Upper lobe of right lung (tissue), 1 donor: Measurements from ENCODE around the gene CFAP58. TPM values are rescaled to one million over a fixed set of nuclear protein-coding genes. Genes with fewer than 3 reads are reported as not detected.

Experiments used
- ATAC-seq: fragments of 200-7000 bp; cut with Tn5 transposase; one replicate; pipeline ENCODE4 v1.9.1; 2020; ENCODE audit warnings: mild to moderate bottlenecking, moderate library complexity
- DNase-seq: peaks from one replicate; pipeline ENCODE4 v3.0.0-alpha.2; 2020
- H3K27ac ChIP-seq: fragments of 200-600 bp; one replicate; pipeline ENCODE4 v1.8.0; 2022
- H3K27me3 ChIP-seq: fragments of 200-600 bp; one replicate; pipeline ENCODE4 v1.8.0; 2022; ENCODE audit warnings: mild to moderate bottlenecking
- H3K36me3 ChIP-seq: fragments of 200-600 bp; one replicate; pipeline ENCODE4 v1.8.0; 2022
- H3K4me1 ChIP-seq: fragments of 200-600 bp; one replicate; pipeline ENCODE4 v1.8.0; 2022
- H3K4me3 ChIP-seq: fragments of 200-600 bp; one replicate; pipeline ENCODE4 v1.8.0; 2022; ENCODE audit warnings: mild to moderate bottlenecking
- H3K9me3 ChIP-seq: fragments of 200-600 bp; one replicate; pipeline ENCODE4 v1.8.0; 2022
- intact Hi-C: fragments of 100-400 bp; cut with DNase I; formaldehyde crosslinking; loops from one replicate; pipeline ENCODE4 v1.11.0; 2022
- total RNA-seq: library from RNA; stranded (reverse); fragmentation: NEBNext Ultra II Directional; extraction: Animal tissue kit (Norgen Biotek cat#: 25700); gene quantifications from one replicate; pipeline ENCODE4 v1.2.1, GENCODE V29; 2021
- TF ChIP-seq, protein P1 (sequence below): fragments of 200-600 bp; IDR thresholded peaks from one replicate; pipeline ENCODE4 v1.8.0; 2022; ENCODE audit warnings: antibody characterized with exemption
- donor health status: DM: no; HTN: yes; CAD: no; lungs with severe emphysema.

The CFAP58 gene
- total RNA-seq, 1 donor from 2014 or later: 0.14 TPM

DNA sequence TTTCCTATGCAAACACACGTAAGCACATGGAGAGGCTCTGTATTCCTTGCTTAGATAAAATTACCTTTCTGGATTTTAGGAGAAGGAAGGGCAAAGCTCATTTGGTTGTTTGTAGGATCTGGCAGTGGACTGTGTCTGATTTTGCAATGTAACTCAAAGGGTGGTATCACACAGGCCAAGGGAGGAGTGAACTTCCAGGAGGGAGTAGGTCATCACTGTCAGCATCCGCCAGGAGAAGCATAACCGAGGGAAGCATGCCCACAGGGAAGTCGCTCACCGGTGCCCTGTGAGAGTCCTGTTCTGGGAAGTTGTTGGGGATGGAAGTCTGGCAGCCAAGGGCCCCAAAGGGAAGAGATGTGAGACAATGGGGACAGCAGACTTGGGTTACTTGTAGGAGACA, 74.4 kb downstream of the CFAP58 start:
- Histone ChIP-seq H3K36me3 (no peaks in the 10 kb centered on the region), H3K27ac (no peak overlapping the region), H3K4me3 (no peak overlapping the region), H3K4me1 (no peaks in the 10 kb centered on the region), H3K27me3 (no peaks in the 10 kb centered on the region), H3K9me3 (no peaks in the 10 kb centered on the region)
- DNase-seq: no peak
- TF ChIP-seq, protein P1, sequence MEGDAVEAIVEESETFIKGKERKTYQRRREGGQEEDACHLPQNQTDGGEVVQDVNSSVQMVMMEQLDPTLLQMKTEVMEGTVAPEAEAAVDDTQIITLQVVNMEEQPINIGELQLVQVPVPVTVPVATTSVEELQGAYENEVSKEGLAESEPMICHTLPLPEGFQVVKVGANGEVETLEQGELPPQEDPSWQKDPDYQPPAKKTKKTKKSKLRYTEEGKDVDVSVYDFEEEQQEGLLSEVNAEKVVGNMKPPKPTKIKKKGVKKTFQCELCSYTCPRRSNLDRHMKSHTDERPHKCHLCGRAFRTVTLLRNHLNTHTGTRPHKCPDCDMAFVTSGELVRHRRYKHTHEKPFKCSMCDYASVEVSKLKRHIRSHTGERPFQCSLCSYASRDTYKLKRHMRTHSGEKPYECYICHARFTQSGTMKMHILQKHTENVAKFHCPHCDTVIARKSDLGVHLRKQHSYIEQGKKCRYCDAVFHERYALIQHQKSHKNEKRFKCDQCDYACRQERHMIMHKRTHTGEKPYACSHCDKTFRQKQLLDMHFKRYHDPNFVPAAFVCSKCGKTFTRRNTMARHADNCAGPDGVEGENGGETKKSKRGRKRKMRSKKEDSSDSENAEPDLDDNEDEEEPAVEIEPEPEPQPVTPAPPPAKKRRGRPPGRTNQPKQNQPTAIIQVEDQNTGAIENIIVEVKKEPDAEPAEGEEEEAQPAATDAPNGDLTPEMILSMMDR: no peak
- intact Hi-C loops: no loop called here
- no peak for ATAC-seq

DNA sequence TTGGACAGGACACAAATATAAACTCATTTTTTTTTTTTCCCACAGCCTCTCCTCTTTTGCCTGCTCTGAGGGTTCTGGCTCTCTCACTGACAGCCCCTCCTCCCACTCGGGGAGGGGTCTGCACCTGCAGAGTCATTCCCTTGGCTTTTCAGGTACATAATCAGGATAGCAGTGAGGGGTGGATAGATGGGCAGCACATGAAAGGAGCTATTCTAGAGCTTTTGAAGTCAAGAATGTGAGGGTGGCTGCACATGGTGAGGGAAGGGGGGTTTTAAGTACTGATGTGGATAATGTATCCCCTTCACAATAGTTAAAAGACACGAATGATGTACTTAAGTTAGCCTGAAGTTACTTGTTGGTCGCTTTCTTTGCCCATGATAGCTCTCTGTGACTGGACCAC, 76.2 kb downstream of the CFAP58 start:
- no peak overlapping the region for H3K4me3 ChIP-seq
- no peaks in the 10 kb centered on the region for H3K36me3 ChIP-seq
- DNase-seq: no peak
- H3K27ac ChIP-seq: no peak overlapping the region
- H3K27me3 ChIP-seq: no peaks in the 10 kb centered on the region
- ATAC-seq: no peak
- TF ChIP-seq, protein P1: no peak
- intact Hi-C loops: no loop called here
- no peaks in the 10 kb centered on the region for H3K9me3 ChIP-seq
- H3K4me1 ChIP-seq: no peaks in the 10 kb centered on the region

DNA sequence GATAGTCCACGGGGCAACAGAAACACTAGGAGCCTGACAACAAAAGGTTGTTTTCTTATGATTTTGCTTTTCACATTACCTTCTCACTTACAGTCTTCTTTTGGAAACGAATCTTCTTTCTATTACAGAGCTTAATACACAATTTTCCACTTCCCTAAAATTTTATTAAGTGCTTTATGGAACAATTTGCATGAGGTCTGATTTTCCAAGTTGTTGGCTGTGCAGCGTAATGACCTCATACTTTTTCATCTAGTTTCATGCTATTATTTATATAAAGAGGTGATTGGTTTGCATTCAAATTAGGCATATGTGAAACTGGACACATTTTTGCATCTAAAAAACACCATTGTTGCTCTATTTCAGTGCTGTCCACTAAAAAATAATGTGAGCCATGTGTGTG, 76.7 kb downstream of the CFAP58 start:
- no peaks in the 10 kb centered on the region for H3K36me3 ChIP-seq
- no peak for DNase-seq
- H3K4me1 ChIP-seq: no peaks in the 10 kb centered on the region
- TF ChIP-seq, protein P1: no peak
- ATAC-seq: no peak
- H3K9me3 ChIP-seq: no peaks in the 10 kb centered on the region
- intact Hi-C loops: no loop called here
- no peak overlapping the region for H3K4me3 ChIP-seq
- H3K27ac ChIP-seq: no peak overlapping the region
- H3K27me3 ChIP-seq: no peaks in the 10 kb centered on the region

DNA sequence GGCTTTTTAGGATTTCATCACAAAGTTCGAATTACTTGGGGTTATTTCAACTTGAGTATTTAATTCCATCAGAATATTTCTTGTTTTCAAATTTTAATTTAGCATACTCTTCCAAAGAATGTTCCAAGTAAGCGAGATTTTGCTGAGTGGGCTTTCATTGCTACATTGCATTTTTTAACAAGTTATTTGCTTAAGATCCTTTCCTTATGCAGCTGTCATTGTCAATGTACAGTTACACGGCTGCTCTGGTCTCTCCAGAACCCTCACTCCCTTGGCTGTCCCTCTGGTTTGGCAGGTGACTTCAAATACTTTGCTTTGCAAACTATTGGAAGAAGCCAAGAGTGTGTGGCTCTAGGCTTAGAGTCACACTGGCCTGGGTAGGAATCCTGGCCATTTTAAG, 80.0 kb downstream of the CFAP58 start:
- TF ChIP-seq, protein P1: no peak
- intact Hi-C loops: no loop called here
- Histone ChIP-seq H3K27me3 (no peaks in the 10 kb centered on the region), H3K9me3 (no peaks in the 10 kb centered on the region), H3K36me3 (no peaks in the 10 kb centered on the region), H3K4me1 (no peaks in the 10 kb centered on the region), H3K27ac (no peak overlapping the region), H3K4me3 (no peak overlapping the region)
- DNase-seq (no peak), ATAC-seq (no peak)

DNA sequence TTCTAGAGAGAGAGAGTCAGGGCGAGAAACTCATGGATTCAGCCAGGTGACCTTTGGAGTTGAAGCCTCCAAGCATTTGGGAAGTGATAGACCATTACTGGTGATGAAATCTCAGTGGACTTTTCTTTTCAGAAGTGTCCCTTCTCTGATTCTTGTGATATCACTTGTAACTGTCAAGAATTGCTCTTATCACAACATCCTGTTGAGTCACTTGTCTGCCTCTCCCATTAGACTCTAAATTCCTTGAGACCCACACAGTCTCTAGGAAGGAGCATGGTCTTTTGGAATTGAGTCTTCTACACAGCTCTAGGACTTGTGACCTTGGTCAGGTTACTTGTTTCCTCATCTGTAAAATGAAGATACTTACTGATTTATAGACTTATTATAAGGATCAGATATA, 81.0 kb downstream of the CFAP58 start:
- TF ChIP-seq, protein P1: no peak
- DNase-seq (no peak), ATAC-seq (no peak)
- Histone ChIP-seq H3K27ac (no peak overlapping the region), H3K36me3 (no peaks in the 10 kb centered on the region), H3K9me3 (no peaks in the 10 kb centered on the region), H3K27me3 (no peaks in the 10 kb centered on the region), H3K4me1 (no peaks in the 10 kb centered on the region), H3K4me3 (no peak overlapping the region)
- intact Hi-C loops: no loop called here

DNA sequence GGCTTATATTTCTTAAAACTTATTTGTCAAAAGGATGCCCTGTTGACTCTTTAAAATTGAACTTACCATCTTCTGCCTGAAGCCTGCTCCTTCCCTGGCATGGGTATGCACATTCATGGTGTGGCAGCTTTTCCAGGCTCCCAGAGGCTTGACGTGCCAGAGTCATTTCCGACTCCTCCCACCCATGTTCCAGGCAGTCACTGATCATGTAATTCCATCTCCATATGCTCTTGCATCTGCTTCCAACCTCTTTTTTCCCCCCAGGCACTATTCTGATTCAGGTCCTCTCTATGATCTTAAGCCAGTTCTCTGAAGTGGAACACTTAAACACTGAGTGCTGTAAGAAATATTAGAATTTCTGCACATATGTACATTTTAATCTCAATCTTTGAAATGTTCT, 82.2 kb downstream of the CFAP58 start:
- Histone ChIP-seq H3K27ac (no peak overlapping the region), H3K9me3 (no peaks in the 10 kb centered on the region), H3K27me3 (no peaks in the 10 kb centered on the region), H3K36me3 (no peaks in the 10 kb centered on the region), H3K4me1 (no peaks in the 10 kb centered on the region), H3K4me3 (no peak overlapping the region)
- intact Hi-C loops: no loop called here
- DNase-seq (no peak), ATAC-seq (no peak)
- TF ChIP-seq, protein P1: no peak
